ENCODE measurements around the gene MYO1E.

- no peak for TF ChIP-seq POLR2A (IDR thresholded peaks at IDR 0.05)
- no peak for TF ChIP-seq CTCF (IDR thresholded peaks at IDR 0.05)
Observed at GRCh38 chr15:59350421-59350732, 22.3 kb downstream of the MYO1E start.
